Prostate gland (tissue), 2 donors: ENCODE data around the gene ROBO1. TPM values are rescaled to one million over a fixed set of nuclear protein-coding genes. Genes with fewer than 3 reads are reported as not detected.

Experiments
- DNase-seq: peaks from one replicate; pipeline ENCODE4 v3.0.0-alpha.2; 2019; ENCODE audit warnings: low spot score
- H3K27ac ChIP-seq, 2 donors: fragments of 200-600 bp; sonication (generic); 2 replicates each; pipeline ENCODE4 v1.5.1; 2017 to 2019
- H3K27me3 ChIP-seq: fragments of 200-600 bp; sonication (generic); replicated peaks from 2 replicates; pipeline ENCODE4 v1.5.1; 2019; ENCODE audit not compliant: insufficient read depth
- H3K36me3 ChIP-seq, 2 donors: fragments of 200-600 bp; sonication (generic); 1 replicate in 1 of 2; 2 replicates in 1 of 2; pipeline versions ENCODE4 v1.5.1 to v1.8.1; 2017 to 2019
- H3K4me1 ChIP-seq: fragments of 200-600 bp; sonication (generic); replicated peaks from 2 replicates; pipeline ENCODE4 v1.5.1; 2019
- H3K4me3 ChIP-seq, 2 donors: fragments of 200-600 bp; sonication (generic); 2 replicates each; pipeline ENCODE4 v1.5.1; 2017 to 2019
- H3K9me3 ChIP-seq: fragments of 200-600 bp; sonication (generic); 2 replicates; pipeline ENCODE4 v1.5.1; 2017
- POLR2A ChIP-seq: fragments of 450-650 bp; IDR thresholded peaks from one replicate; pipeline ENCODE4 v1.6.1; 2016; ENCODE audit warnings: antibody characterized with exemption, mild to moderate bottlenecking
- POLR2AphosphoS5 ChIP-seq: sonication (generic); formaldehyde crosslinking; IDR thresholded peaks from one replicate; pipeline ENCODE4 v1.6.1; 2017; ENCODE audit warnings: antibody characterized with exemption
- WGBS: methylation state at CpG from one replicate; pipeline ENCODE4 v1.1.5; 2018; 5-methylcytosine and 5-hydroxymethylcytosine counted together
- intact Hi-C: fragments of 100-400 bp; cut with DNase I; formaldehyde crosslinking; loops from one replicate; pipeline ENCODE4 v1.14.2; 2022
- total RNA-seq, 2 donors: library from RNA; depleted of rRNA; stranded (reverse); fragments of >200 nt; gene quantifications; one replicate each; pipeline ENCODE4 v1.1.0, GENCODE V29; 2016
- TF ChIP-seq, protein P1 (sequence below), 4 experiments: fragments of 200-600 bp in 2 of 4; fragments of 450-650 bp in 2 of 4; sonication (generic) in 2 of 4; IDR thresholded peaks; 1 replicate in 3 of 4; 2 replicates in 1 of 4; pipeline ENCODE4 v1.5.1; 2016 to 2019; ENCODE audit warnings: antibody characterized with exemption in 4 of 4, mild to moderate bottlenecking in 2 of 4, moderate library complexity in 2 of 4

The ROBO1 gene
- total RNA-seq, 2 donors from 2014 or later: 37.6 to 50.8 TPM

DNA sequence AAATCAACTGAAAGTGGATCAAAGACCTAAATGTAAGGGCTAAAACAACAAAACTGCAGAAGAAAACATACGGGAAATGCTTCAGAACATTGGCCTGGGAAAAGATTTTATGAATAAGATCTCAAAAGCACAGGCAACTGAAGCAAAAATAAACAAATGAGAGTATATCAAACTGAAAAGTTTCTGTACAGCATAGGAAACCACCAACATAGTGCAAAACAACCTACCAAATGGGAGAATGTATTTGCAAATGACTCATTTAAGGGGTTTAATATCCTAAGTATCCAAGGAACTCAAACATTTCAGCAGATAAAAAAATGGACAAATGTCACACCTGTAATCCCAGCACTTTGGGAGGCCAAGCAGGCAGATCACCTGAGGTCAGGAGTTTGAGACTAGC, 489.1 kb downstream of the ROBO1 start:
- no peaks in the 10 kb centered on the region for H3K9me3 ChIP-seq
- WGBS: 72% methylated on average over 1 of the region's 1 CpG
- H3K4me3 ChIP-seq: no peak overlapping the region
- H3K27ac ChIP-seq: no peak overlapping the region
- DNase-seq: no peak
- no peaks in the 10 kb centered on the region for H3K4me1 ChIP-seq
- no peaks in the 10 kb centered on the region for H3K36me3 ChIP-seq
- no peaks in the 10 kb centered on the region for H3K27me3 ChIP-seq
- intact Hi-C loops: no loop called here
- no peak for TF ChIP-seq POLR2A
- TF ChIP-seq, protein P1, sequence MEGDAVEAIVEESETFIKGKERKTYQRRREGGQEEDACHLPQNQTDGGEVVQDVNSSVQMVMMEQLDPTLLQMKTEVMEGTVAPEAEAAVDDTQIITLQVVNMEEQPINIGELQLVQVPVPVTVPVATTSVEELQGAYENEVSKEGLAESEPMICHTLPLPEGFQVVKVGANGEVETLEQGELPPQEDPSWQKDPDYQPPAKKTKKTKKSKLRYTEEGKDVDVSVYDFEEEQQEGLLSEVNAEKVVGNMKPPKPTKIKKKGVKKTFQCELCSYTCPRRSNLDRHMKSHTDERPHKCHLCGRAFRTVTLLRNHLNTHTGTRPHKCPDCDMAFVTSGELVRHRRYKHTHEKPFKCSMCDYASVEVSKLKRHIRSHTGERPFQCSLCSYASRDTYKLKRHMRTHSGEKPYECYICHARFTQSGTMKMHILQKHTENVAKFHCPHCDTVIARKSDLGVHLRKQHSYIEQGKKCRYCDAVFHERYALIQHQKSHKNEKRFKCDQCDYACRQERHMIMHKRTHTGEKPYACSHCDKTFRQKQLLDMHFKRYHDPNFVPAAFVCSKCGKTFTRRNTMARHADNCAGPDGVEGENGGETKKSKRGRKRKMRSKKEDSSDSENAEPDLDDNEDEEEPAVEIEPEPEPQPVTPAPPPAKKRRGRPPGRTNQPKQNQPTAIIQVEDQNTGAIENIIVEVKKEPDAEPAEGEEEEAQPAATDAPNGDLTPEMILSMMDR (IDR thresholded peaks at IDR 0.05): no peak
- no peak for TF ChIP-seq POLR2AphosphoS5

DNA sequence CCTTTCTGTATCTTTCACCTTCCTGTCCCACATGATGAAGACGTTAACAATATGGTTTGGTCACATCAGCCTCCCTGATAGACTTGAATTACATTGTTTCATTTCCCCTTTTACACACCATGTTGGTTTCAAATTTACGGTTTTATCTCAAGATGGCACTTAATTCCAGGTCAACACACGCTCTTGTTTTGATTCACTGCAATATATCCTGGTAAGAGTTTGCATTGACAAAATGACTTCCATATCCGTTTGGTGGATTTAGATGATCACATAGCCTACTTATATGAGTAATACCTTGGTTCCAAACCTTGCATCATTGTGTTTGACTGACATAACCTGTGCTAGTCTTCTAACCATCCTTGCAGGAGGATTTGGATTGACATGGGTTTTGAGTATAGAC, 499.4 kb downstream of the ROBO1 start:
- no peak for DNase-seq
- no peaks in the 10 kb centered on the region for H3K27me3 ChIP-seq
- H3K27ac ChIP-seq: no peak overlapping the region
- WGBS: 88% methylated on average over 4 of the region's 4 CpGs
- no peaks in the 10 kb centered on the region for H3K4me1 ChIP-seq
- TF ChIP-seq POLR2A: no peak
- TF ChIP-seq, protein P1 (IDR thresholded peaks at IDR 0.05): no peak
- no peak for TF ChIP-seq POLR2AphosphoS5
- H3K4me3 ChIP-seq: no peak overlapping the region
- H3K9me3 ChIP-seq: no peaks in the 10 kb centered on the region
- intact Hi-C loops: no loop called here
- no peaks in the 10 kb centered on the region for H3K36me3 ChIP-seq

DNA sequence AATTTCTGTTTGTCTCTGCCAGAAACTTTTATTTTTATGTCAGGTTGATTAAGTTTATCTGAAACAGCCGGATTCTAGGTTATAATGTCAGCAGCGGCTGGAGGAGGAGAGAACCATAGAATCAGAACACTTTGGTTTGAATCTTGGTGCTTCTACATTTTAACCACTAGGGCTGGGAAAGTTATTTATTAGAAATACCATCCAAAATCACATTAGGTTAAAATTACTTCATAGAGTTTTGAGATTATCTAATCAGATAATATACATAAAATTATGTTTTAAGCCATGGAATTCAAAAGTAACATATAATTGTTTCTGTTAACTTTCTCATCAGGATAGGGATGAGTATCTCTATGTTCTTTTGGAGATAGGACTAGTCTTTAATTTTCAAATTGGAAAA, 502.9 kb downstream of the ROBO1 start:
- no peak for DNase-seq
- H3K9me3 ChIP-seq: no peaks in the 10 kb centered on the region
- WGBS: 97% methylated on average over 2 of the region's 2 CpGs
- intact Hi-C loops: no loop called here
- H3K36me3 ChIP-seq: no peaks in the 10 kb centered on the region
- H3K27me3 ChIP-seq: no peaks in the 10 kb centered on the region
- no peaks in the 10 kb centered on the region for H3K4me1 ChIP-seq
- TF ChIP-seq, protein P1 (IDR thresholded peaks at IDR 0.05): peak in 1 of 4 experiments; percentile 10
- TF ChIP-seq POLR2AphosphoS5 (no peak), POLR2A (no peak)
- H3K27ac ChIP-seq: no peak overlapping the region
- H3K4me3 ChIP-seq: no peak overlapping the region

DNA sequence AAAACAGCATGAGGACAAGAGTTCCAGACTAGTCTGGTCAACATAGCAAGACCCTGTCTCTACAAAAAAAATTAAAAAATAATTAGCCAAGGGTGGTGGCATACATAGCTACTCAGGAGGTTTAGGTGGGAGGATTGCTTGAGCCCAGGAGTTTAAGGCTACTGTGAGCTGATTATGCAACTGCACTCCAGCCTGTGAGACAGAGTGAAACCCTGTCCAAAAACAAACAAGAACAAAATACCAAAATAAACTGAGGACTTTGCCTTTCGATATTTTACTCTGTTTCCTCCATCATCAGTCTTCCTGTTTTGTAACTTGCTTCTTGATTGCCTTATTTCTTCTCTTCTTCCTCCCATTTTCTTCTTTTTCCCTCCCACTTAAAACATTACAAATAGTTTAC, 504.4 kb downstream of the ROBO1 start:
- intact Hi-C loops: no loop called here
- no peaks in the 10 kb centered on the region for H3K4me1 ChIP-seq
- H3K27me3 ChIP-seq: no peaks in the 10 kb centered on the region
- H3K36me3 ChIP-seq: no peaks in the 10 kb centered on the region
- TF ChIP-seq, protein P1 (IDR thresholded peaks at IDR 0.05): no peak
- TF ChIP-seq POLR2A (no peak), POLR2AphosphoS5 (no peak)
- no peaks in the 10 kb centered on the region for H3K9me3 ChIP-seq
- DNase-seq: no peak
- no peak overlapping the region for H3K27ac ChIP-seq
- H3K4me3 ChIP-seq: no peak overlapping the region
- WGBS: 78% methylated on average over 1 of the region's 1 CpG

DNA sequence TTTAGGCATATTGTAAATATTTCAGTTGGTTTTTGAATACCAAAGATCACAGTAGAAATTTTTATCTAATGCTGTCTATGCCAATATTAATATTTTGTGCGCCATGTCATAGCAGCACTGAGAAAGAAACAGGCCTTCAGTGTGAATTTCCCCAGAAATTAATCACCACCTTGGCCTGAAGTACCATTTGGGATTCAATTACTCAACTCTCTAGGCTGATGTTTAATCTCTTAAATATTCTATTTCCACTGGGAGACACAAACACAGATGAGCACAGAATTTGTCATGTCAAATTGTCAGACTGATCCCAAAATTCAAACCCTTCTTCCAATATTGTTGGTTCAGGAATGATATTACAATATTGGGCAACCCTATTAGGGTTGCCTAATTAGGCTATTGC, 509.3 kb downstream of the ROBO1 start:
- H3K36me3 ChIP-seq: no peaks in the 10 kb centered on the region
- no peak for DNase-seq
- 97% methylated on average over 1 of the region's 1 CpG for WGBS

More for the DNA sequence above, 509.3 kb downstream of the ROBO1 start:
- Histone ChIP-seq H3K27ac (no peak overlapping the region), H3K4me3 (no peak overlapping the region), H3K4me1 (no peaks in the 10 kb centered on the region), H3K9me3 (no peaks in the 10 kb centered on the region), H3K27me3 (no peaks in the 10 kb centered on the region)
- intact Hi-C loops: no loop called here
- TF ChIP-seq POLR2A (no peak), POLR2AphosphoS5 (no peak)
- TF ChIP-seq, protein P1 (IDR thresholded peaks at IDR 0.05): no peak
